ENCODE results near the gene MVB12B. TPM values are rescaled to one million over a fixed set of nuclear protein-coding genes. Genes with fewer than 3 reads are reported as not detected.

MVB12B gene
- total RNA-seq, 1 donor from 2014 or later, result 16.5 TPM

DNA sequence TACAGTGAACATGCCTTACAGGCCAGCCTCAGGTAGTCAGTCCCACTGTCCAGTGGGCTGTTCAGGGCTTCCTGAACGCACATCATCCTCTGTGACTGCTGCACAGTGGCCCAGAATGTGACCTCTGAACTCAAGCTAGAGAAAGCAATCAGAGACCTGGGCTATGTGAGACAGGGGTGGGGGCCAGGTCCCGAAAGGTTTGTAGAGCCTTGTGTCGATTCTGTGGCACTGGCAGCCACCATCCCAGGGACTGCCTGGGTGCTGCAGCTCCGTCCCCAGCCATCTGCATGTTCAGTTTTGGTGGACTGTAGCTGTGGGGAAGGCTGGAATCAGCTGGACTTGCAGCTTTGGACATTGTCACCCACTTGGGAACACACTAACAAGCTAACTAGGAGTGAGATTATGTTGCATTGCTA is 47.7 kb downstream of the MVB12B start:
- intact Hi-C loops (cut with DNase I), result no loop called here
- Histone ChIP-seq H3K36me3 (no peaks in the 10 kb centered on the region), H3K9me3 (no peaks in the 10 kb centered on the region), H3K27ac (no peak overlapping the region), H3K4me1 (peaks cover 17% of the 10 kb centered on the region), H3K4me3 (no peak overlapping the region), H3K27me3 (no peaks in the 10 kb centered on the region)
- no peak for TF ChIP-seq POLR2AphosphoS5 (IDR thresholded peaks at IDR 0.05; ENCODE audit: insufficient read depth in 1 of 2, low read depth in 1 of 2)
- TF ChIP-seq, protein P1, sequence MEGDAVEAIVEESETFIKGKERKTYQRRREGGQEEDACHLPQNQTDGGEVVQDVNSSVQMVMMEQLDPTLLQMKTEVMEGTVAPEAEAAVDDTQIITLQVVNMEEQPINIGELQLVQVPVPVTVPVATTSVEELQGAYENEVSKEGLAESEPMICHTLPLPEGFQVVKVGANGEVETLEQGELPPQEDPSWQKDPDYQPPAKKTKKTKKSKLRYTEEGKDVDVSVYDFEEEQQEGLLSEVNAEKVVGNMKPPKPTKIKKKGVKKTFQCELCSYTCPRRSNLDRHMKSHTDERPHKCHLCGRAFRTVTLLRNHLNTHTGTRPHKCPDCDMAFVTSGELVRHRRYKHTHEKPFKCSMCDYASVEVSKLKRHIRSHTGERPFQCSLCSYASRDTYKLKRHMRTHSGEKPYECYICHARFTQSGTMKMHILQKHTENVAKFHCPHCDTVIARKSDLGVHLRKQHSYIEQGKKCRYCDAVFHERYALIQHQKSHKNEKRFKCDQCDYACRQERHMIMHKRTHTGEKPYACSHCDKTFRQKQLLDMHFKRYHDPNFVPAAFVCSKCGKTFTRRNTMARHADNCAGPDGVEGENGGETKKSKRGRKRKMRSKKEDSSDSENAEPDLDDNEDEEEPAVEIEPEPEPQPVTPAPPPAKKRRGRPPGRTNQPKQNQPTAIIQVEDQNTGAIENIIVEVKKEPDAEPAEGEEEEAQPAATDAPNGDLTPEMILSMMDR (IDR thresholded peaks at IDR 0.05), result no peak
- TF ChIP-seq POLR2A (IDR thresholded peaks at IDR 0.05), result no peak
- no peak for DNase-seq (ENCODE audit: extremely low spot score in 2 of 2)

DNA sequence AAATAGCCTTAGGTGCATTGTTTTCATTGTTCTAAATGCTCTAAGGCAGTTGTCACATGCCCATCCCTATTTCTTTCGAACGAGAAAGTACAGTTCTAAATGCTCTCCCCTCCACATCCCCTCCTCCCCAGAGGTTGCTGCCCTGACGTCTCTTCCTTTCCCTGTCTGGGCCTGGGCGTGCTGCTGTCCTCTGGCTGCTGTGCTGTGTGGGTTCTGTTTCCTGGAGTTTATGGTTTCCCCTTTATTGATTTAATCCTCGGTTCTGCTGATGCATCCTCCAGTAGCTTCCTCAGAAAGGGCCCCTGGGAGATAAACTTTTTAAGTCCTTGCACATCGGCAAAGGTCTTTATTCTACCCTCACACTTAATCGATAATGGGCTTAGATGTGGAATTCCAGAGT is 48.8 kb downstream of the MVB12B start:
- H3K9me3 ChIP-seq, result no peaks in the 10 kb centered on the region
- H3K36me3 ChIP-seq, result no peaks in the 10 kb centered on the region
- H3K27me3 ChIP-seq, result no peaks in the 10 kb centered on the region
- intact Hi-C loops (cut with DNase I), result no loop called here
- H3K4me3 ChIP-seq, result no peak overlapping the region
- H3K27ac ChIP-seq, result no peak overlapping the region
- H3K4me1 ChIP-seq, result peaks cover 17% of the 10 kb centered on the region
- TF ChIP-seq POLR2A (IDR thresholded peaks at IDR 0.05), result no peak
- TF ChIP-seq, protein P1 (IDR thresholded peaks at IDR 0.05), result no peak
- TF ChIP-seq POLR2AphosphoS5 (IDR thresholded peaks at IDR 0.05; ENCODE audit: insufficient read depth in 1 of 2, low read depth in 1 of 2), result no peak
- DNase-seq (ENCODE audit: extremely low spot score in 2 of 2), result no peak

DNA sequence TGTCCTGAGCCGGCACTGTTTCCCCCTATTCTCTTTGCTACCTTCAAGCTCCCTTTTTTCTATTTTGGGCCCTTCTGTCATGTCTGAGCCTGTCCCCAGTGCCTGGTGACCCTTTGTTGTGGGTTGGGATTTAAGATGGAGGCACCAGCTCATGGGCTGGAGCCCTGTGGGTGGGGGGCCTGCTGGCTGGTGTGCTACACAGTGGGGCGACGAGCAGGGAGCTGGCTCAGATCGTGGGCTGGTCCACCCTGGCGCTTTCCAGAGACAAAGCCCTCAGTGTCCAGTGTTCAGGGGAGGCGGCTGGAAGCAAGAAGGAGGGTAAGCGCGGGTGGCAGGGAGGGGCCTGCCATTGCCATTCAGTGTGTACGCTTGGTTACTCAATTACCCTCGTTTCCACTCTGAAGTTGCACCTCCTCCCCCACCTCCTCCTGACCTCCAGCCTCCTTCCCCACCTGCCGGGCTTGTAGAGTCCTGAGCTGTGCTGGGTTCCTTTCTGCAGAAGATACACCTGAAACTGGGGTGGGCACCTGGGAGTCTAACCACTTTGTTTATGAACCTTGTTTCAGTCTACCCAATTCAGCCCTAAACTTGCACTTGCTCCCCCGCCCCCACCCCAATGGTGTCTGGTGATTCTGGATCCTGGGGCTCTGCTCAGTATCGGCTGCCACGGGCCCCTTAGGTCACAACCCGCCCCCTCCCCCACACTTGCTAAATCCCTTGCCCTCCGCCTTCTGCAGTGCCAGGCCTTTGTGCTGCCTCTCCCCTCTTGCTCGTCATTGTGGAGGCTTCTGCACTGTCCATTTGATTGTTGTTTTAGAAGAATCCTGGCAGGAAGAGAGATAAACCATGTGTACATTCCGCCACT is 49.9 kb downstream of the MVB12B start:
- no peak for DNase-seq (ENCODE audit: extremely low spot score in 2 of 2)
- H3K9me3 ChIP-seq, result no peaks in the 10 kb centered on the region
- H3K27me3 ChIP-seq, result no peaks in the 10 kb centered on the region
- H3K36me3 ChIP-seq, result no peaks in the 10 kb centered on the region
- H3K27ac ChIP-seq, result no peak overlapping the region
- no peak for TF ChIP-seq POLR2AphosphoS5 (IDR thresholded peaks at IDR 0.05; ENCODE audit: insufficient read depth in 1 of 2, low read depth in 1 of 2)
- no peak for TF ChIP-seq POLR2A (IDR thresholded peaks at IDR 0.05)
- TF ChIP-seq, protein P1 (IDR thresholded peaks at IDR 0.05), result no peak
- intact Hi-C loops (cut with DNase I), result no loop called here
- H3K4me1 ChIP-seq, result peaks cover 17% of the 10 kb centered on the region
- no peak overlapping the region for H3K4me3 ChIP-seq

DNA sequence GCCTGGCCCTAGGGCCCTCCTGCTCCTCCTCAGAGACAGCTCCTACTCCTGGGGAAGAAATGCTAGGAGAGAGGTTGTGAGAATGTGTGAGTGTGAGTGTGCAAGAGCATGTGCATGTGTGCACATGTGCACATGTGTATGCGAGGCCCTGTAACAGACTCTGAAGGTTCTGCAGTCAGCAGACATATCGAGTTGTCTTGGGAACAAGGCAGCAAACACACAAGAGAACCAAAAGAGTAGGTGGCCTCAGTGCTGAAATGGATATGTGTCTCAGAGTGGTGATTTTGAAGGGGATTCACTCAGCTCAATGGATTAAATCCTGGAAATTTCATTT is 50.5 kb downstream of the MVB12B start:
- Histone ChIP-seq H3K36me3 (no peaks in the 10 kb centered on the region), H3K4me3 (no peak overlapping the region), H3K27me3 (no peaks in the 10 kb centered on the region), H3K4me1 (peaks cover 17% of the 10 kb centered on the region), H3K27ac (no peak overlapping the region), H3K9me3 (no peaks in the 10 kb centered on the region)
- intact Hi-C loops (cut with DNase I), result no loop called here
- TF ChIP-seq, protein P1 (IDR thresholded peaks at IDR 0.05), result no peak
- TF ChIP-seq POLR2A (IDR thresholded peaks at IDR 0.05), result no peak
- no peak for TF ChIP-seq POLR2AphosphoS5 (IDR thresholded peaks at IDR 0.05; ENCODE audit: insufficient read depth in 1 of 2, low read depth in 1 of 2)
- no peak for DNase-seq (ENCODE audit: extremely low spot score in 2 of 2)

DNA sequence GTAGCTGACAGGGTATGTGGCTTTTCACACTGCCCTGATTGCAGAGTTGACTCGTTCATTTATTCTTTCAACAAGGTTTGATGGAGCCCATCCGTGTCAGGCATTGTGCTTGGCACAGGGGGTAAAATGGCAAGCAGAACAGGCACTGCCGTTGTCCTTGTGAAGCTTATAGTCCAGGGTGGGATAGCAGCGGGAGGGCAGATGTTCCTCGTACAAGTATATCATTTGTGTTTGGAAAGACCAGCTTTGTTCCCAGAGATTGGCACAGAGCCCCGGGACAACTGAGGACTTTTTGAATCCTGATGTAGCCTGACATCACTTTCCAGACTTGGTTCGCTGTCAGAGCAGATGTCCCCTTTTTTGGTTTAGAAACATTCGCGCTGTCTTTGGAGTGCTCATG is 50.9 kb downstream of the MVB12B start:
- no peak overlapping the region for H3K4me3 ChIP-seq
- H3K27ac ChIP-seq, result no peak overlapping the region
- no peaks in the 10 kb centered on the region for H3K9me3 ChIP-seq
- TF ChIP-seq POLR2AphosphoS5 (IDR thresholded peaks at IDR 0.05; ENCODE audit: insufficient read depth in 1 of 2, low read depth in 1 of 2) (no peak), POLR2A (IDR thresholded peaks at IDR 0.05) (no peak)
- TF ChIP-seq, protein P1 (IDR thresholded peaks at IDR 0.05), result no peak
- DNase-seq (ENCODE audit: extremely low spot score in 2 of 2), result no peak
- intact Hi-C loops (cut with DNase I), result no loop called here
- no peaks in the 10 kb centered on the region for H3K27me3 ChIP-seq
- peaks cover 17% of the 10 kb centered on the region for H3K4me1 ChIP-seq
- H3K36me3 ChIP-seq, result no peaks in the 10 kb centered on the region

Data from vagina (tissue), 2 donors.